ENCODE measurements around the gene RCL1. TPM values are rescaled to one million over a fixed set of nuclear protein-coding genes. Genes with fewer than 3 reads are reported as not detected.

RCL1 gene
- total RNA-seq, 1 donor from 2014 or later = 15.6 TPM

DNA sequence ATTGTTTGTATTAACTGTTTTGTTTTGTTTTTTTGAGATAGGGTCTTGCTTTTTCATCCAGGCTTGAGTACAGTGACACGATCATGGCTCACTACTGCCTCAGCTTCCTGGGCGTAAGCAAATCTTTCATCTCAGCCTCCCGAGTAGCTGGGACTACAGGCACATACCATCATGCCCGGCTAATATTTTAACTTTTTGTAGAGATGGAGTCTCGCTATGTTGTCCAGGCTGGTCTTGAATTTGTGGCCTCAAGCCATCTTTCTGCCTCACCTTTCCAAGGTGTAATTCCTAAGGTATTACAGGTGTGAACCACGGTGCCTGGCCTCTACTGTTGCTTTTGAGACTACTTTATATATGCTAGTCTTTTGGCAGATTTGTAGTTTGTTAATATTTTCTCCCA is 8.4 kb downstream of the RCL1 start:
- no peaks in the 10 kb centered on the region for H3K27me3 Mint-ChIP-seq
- H3K4me1 Mint-ChIP-seq (ENCODE audit: unreplicated experiment) = peaks cover 17% of the 10 kb centered on the region
- TF ChIP-seq, protein P1, sequence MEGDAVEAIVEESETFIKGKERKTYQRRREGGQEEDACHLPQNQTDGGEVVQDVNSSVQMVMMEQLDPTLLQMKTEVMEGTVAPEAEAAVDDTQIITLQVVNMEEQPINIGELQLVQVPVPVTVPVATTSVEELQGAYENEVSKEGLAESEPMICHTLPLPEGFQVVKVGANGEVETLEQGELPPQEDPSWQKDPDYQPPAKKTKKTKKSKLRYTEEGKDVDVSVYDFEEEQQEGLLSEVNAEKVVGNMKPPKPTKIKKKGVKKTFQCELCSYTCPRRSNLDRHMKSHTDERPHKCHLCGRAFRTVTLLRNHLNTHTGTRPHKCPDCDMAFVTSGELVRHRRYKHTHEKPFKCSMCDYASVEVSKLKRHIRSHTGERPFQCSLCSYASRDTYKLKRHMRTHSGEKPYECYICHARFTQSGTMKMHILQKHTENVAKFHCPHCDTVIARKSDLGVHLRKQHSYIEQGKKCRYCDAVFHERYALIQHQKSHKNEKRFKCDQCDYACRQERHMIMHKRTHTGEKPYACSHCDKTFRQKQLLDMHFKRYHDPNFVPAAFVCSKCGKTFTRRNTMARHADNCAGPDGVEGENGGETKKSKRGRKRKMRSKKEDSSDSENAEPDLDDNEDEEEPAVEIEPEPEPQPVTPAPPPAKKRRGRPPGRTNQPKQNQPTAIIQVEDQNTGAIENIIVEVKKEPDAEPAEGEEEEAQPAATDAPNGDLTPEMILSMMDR (conservative IDR thresholded peaks at IDR 0.05) = no peak
- no peak overlapping the region for H3K4me3 Mint-ChIP-seq
- H3K9me3 Mint-ChIP-seq = peaks cover 4% of the 10 kb centered on the region
- H3K36me3 Mint-ChIP-seq = peaks cover 4% of the 10 kb centered on the region
- no peak for DNase-seq (ENCODE audit: extremely low spot score, unreplicated experiment)
- no peak overlapping the region for H3K27ac Mint-ChIP-seq

DNA sequence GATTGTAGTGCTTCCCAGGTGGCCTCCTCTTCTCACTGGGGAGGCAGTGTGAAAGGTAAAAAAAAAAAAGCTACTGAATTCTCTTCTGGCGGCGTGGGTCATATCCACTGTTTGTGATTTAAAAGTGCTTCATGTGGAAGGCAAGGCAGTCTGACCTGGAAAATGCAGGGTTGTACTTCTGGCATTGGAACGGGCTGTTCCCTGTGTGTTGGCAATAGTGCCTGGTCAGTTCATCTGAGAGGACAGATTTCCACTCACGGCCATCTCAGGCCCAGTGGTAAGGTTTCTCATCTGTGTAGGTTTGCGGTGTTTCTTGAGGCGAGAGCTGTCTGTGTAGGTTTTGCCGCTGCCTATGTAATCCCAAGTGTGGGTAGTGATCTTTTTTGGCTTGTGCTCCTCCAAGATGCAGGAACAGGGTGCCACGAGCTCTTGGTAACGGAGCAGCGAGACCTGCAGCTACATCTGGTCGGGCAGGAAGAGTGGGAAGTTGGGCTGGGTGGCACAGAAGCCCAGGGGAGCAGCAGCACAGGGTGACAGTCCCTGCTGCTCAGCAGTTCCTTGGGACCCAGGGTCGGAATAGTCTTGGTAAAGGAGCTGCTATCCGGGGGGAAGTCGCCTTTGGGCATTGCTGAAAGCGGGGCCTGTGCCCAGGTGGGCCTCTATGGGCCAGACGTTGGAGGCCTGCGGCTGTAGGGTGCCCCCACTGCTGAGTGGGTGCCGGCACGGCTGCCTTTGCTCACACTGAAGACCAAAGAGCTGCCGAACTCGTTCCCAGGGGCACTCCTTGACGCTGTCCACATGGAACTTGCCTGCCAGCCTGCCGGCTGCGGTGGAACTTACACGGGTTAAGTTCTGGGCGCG is 11.2 kb downstream of the RCL1 start:
- peaks cover 4% of the 10 kb centered on the region for H3K4me1 Mint-ChIP-seq (ENCODE audit: unreplicated experiment)
- no peak overlapping the region for H3K4me3 Mint-ChIP-seq
- H3K36me3 Mint-ChIP-seq = peaks cover 16% of the 10 kb centered on the region
- H3K27ac Mint-ChIP-seq = no peak overlapping the region
- H3K9me3 Mint-ChIP-seq = peaks cover 4% of the 10 kb centered on the region
- H3K27me3 Mint-ChIP-seq = no peaks in the 10 kb centered on the region
- TF ChIP-seq, protein P1 (conservative IDR thresholded peaks at IDR 0.05) = no peak
- DNase-seq (ENCODE audit: extremely low spot score, unreplicated experiment) = no peak

DNA sequence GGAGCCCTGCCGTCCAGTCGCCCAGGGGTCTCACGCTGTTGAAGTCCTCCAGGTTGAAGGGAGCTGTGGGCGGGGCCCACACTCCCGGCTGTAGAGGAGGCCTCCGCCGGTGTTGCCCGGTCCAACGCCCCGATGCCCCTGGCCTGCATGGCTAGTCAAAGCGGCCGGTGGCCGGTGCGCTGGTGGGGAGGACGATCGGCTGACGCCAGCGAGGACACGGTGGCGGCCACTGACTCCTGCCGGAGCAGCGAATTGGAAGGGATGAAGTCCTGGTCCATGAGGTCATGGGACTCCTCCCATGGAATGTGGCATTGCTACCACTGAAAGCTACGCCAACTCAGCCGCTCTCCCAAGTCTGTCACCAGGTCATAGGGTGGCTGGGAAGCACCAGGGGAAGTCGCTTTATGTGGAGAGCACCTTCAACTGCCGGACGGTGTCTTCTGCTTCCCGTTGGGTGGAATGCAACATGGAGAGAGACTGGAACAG is 11.8 kb downstream of the RCL1 start:
- no peak overlapping the region for H3K27ac Mint-ChIP-seq

GRCh38 chr9:4805191-4805918 is 12.6 kb downstream of the RCL1 start:
- Mint-ChIP-seq H3K9me3 (peaks cover 4% of the 10 kb centered on the region), H3K4me3 (no peak overlapping the region), H3K27me3 (no peaks in the 10 kb centered on the region), H3K36me3 (peaks cover 18% of the 10 kb centered on the region), H3K4me1 (ENCODE audit: unreplicated experiment) (no peaks in the 10 kb centered on the region), H3K27ac (no peak overlapping the region)
- no peak for DNase-seq (ENCODE audit: extremely low spot score, unreplicated experiment)
- TF ChIP-seq, protein P1 (conservative IDR thresholded peaks at IDR 0.05) = no peak

More for the DNA sequence above, 11.8 kb downstream of the RCL1 start:
- DNase-seq (ENCODE audit: extremely low spot score, unreplicated experiment) = no peak
- Mint-ChIP-seq H3K4me1 (ENCODE audit: unreplicated experiment) (no peaks in the 10 kb centered on the region), H3K4me3 (no peak overlapping the region), H3K36me3 (peaks cover 18% of the 10 kb centered on the region), H3K27me3 (no peaks in the 10 kb centered on the region), H3K9me3 (peaks cover 4% of the 10 kb centered on the region)
- TF ChIP-seq, protein P1 (conservative IDR thresholded peaks at IDR 0.05) = no peak

- Mint-ChIP-seq H3K4me3 (no peak overlapping the region), H3K36me3 (peaks cover 19% of the 10 kb centered on the region), H3K4me1 (ENCODE audit: unreplicated experiment) (no peaks in the 10 kb centered on the region), H3K9me3 (peaks cover under 1% of the 10 kb centered on the region), H3K27ac (no peak overlapping the region), H3K27me3 (no peaks in the 10 kb centered on the region)
- TF ChIP-seq, protein P1 (conservative IDR thresholded peaks at IDR 0.05) = no peak
- DNase-seq (ENCODE audit: extremely low spot score, unreplicated experiment) = no peak
Observed at GRCh38 chr9:4810565-4810964, 17.8 kb downstream of the RCL1 start.
